Neural cell (in vitro differentiated cells): ENCODE measurements around the gene CHST6. TPM values are rescaled to one million over a fixed set of nuclear protein-coding genes. Genes with fewer than 3 reads are reported as not detected.

Experiments used
- H2AFZ ChIP-seq: fragments of 200-600, 300-800 bp; sonication (generic), shearing (Covaris generic); 2 replicates; pipeline ENCODE4 v1.6.0; 2014; ENCODE audit warnings: low read depth, mild to moderate bottlenecking, antibody characterized with exemption, low read length, moderate library complexity
- H3F3A ChIP-seq: fragments of 200-600 bp; shearing (Covaris generic); 2 replicates; pipeline ENCODE4 v1.6.1; 2016; ENCODE audit warnings: mild to moderate bottlenecking, moderate library complexity, mixed read lengths, antibody characterized with exemption, low read length; ENCODE audit not compliant: insufficient read depth, poor library complexity, severe bottlenecking
- H3K27ac ChIP-seq: fragments of 200-600, 300-800 bp; sonication (generic), shearing (Covaris generic); 2 replicates; pipeline ENCODE4 v1.5.1; 2014; ENCODE audit warnings: mild to moderate bottlenecking, low read length, moderate library complexity
- H3K27me3 ChIP-seq: fragments of 300-800, 200-600 bp; sonication (generic), shearing (Covaris generic); 2 replicates; pipeline ENCODE4 v1.6.0; 2014; ENCODE audit warnings: mild to moderate bottlenecking, low read depth, low read length, moderate library complexity; ENCODE audit not compliant: insufficient read depth
- H3K36me3 ChIP-seq: fragments of 300-800, 200-600 bp; sonication (generic), shearing (Covaris generic); 2 replicates; pipeline ENCODE4 v1.5.1; 2014; ENCODE audit warnings: mild to moderate bottlenecking, antibody characterized with exemption, low read length, moderate library complexity; ENCODE audit not compliant: insufficient read depth
- H3K4me2 ChIP-seq: fragments of 300-800, 200-600 bp; sonication (generic), shearing (Covaris generic); 2 replicates; pipeline ENCODE4 v1.6.0; 2014; ENCODE audit warnings: mild to moderate bottlenecking, low read length
- H3K4me3 ChIP-seq: fragments of 300-800, 200-600 bp; sonication (generic), shearing (Covaris generic); 2 replicates; pipeline ENCODE4 v1.5.1; 2014; ENCODE audit warnings: mild to moderate bottlenecking, low read length, moderate library complexity
- H3K79me2 ChIP-seq: fragments of 200-600 bp; shearing (Covaris generic); replicated peaks from 2 replicates; pipeline ENCODE4 v1.6.0; 2014; ENCODE audit warnings: mild to moderate bottlenecking, low read length, moderate library complexity; ENCODE audit not compliant: insufficient read depth
- H3K9ac ChIP-seq: fragments of 300-800, 200-600 bp; sonication (generic), shearing (Covaris generic); 2 replicates; pipeline ENCODE4 v1.6.1; 2016; ENCODE audit warnings: mild to moderate bottlenecking, low read length, mixed read lengths
- H3K9me2 ChIP-seq: fragments of 200-600 bp; shearing (Covaris generic); 2 replicates; pipeline ENCODE4 v1.6.1; 2016; ENCODE audit warnings: mild to moderate bottlenecking, low read length, mixed read lengths; ENCODE audit not compliant: insufficient read depth
- H3K9me3 ChIP-seq: fragments of 200-600, 300-800 bp; sonication (generic), shearing (Covaris generic); 2 replicates; pipeline ENCODE4 v1.6.1; 2016; ENCODE audit warnings: mild to moderate bottlenecking, mixed run types, low read length, moderate library complexity, mixed read lengths
- H4K20me1 ChIP-seq: fragments of 200-600 bp; shearing (Covaris generic); 2 replicates; pipeline ENCODE4 v1.6.1; 2016; ENCODE audit warnings: mild to moderate bottlenecking, mixed run types; ENCODE audit not compliant: insufficient read depth
- EP300 ChIP-seq: fragments of 450-650 bp; conservative IDR thresholded peaks from 2 replicates; pipeline ENCODE4 v1.6.1; 2014; ENCODE audit warnings: antibody characterized with exemption, mild to moderate bottlenecking, moderate library complexity; ENCODE audit not compliant: poor library complexity, severe bottlenecking
- EZH2 ChIP-seq: fragments of 200-600, 300-800 bp; shearing (Covaris generic), sonication (generic); IDR thresholded peaks from 2 replicates; pipeline ENCODE4 v1.6.1; 2014; ENCODE audit warnings: antibody characterized with exemption, low read length, borderline replicate concordance, mild to moderate bottlenecking; ENCODE audit not compliant: insufficient read depth, poor library complexity, severe bottlenecking
- MXI1 ChIP-seq: fragments of 450-650 bp; conservative IDR thresholded peaks from 2 replicates; pipeline ENCODE4 v1.6.1; 2014; ENCODE audit warnings: antibody characterized with exemption, mild to moderate bottlenecking; ENCODE audit not compliant: poor library complexity, severe bottlenecking
- POLR2AphosphoS5 ChIP-seq: IDR thresholded peaks from 2 replicates; pipeline ENCODE4 v1.6.1; 2012
- RAD21 ChIP-seq: fragments of 450-650 bp; conservative IDR thresholded peaks from 2 replicates; pipeline ENCODE4 v1.6.1; 2014; ENCODE audit warnings: antibody characterized with exemption, mild to moderate bottlenecking, moderate library complexity
- SMC3 ChIP-seq: fragments of 450-650 bp; conservative IDR thresholded peaks from 2 replicates; pipeline ENCODE4 v1.6.1; 2014; ENCODE audit warnings: antibody characterized with exemption, mild to moderate bottlenecking, moderate library complexity; ENCODE audit not compliant: poor library complexity
- TAF1 ChIP-seq: IDR thresholded peaks from 2 replicates; pipeline ENCODE4 v1.6.1; 2012; ENCODE audit warnings: low read depth
- polyA plus RNA-seq: library from polyadenylated mRNA; depleted of rRNA; stranded (reverse); fragments of >200 nt; gene quantifications from 2 replicates; pipeline ENCODE4 v1.2.3, GENCODE V29; 2014
- TF ChIP-seq, protein P1 (sequence below): fragments of 450-650 bp; IDR thresholded peaks from 2 replicates; pipeline ENCODE4 v1.5.1; 2014; ENCODE audit warnings: antibody characterized with exemption, mild to moderate bottlenecking, moderate library complexity; ENCODE audit not compliant: poor library complexity, severe bottlenecking
- TF ChIP-seq, protein P2 (sequence below): IDR thresholded peaks from 2 replicates; pipeline ENCODE4 v1.6.1; 2012; ENCODE audit warnings: borderline replicate concordance

CHST6 gene
- polyA plus RNA-seq, 1 donor from 2014 or later: 0.02 TPM

DNA sequence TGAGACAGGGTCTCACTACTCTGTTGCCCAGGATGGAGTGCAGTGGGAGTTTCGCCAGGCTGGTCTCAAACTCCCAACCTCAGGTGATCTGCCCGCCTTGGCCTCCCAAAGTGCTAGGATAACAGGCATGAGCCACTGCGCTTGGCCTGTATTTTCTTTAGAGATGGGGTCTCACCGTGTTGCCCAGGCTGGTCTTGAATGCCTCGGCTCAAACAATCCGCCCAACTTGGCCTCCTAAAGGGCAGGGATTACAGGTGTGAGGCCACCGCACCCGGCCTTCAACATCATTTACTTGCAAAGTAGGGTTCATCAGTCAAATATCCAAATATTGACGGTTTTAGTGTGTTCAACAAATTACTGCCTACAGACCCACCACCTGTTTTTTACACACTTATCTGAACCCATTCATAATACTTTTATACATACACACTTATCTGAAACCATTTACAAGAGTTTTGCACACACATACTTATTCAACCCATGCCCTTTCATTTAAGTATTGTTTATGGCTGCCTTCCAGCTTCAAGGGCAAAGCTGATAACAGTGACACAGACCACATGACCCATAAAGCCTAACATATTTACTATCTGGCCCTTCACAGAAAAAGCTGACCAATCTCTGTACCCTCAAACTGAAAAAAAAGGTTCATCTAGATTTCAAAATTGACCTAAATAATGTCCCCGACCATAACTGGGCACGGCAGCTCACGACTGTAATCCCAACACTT lies 42.6 kb downstream of the CHST6 start:
- H3F3A ChIP-seq: no peaks in the 10 kb centered on the region
- no peaks in the 10 kb centered on the region for H3K36me3 ChIP-seq
- no peaks in the 10 kb centered on the region for H3K9me2 ChIP-seq
- H3K4me2 ChIP-seq: no peak overlapping the region
- H3K4me3 ChIP-seq: no peak overlapping the region
- H4K20me1 ChIP-seq: no peaks in the 10 kb centered on the region
- peaks cover 17% of the 10 kb centered on the region for H3K79me2 ChIP-seq
- H3K27ac ChIP-seq: no peak overlapping the region
- TF ChIP-seq TAF1 (no peak), RAD21 (no peak), EZH2 (no peak), SMC3 (no peak)
- TF ChIP-seq, protein P1, sequence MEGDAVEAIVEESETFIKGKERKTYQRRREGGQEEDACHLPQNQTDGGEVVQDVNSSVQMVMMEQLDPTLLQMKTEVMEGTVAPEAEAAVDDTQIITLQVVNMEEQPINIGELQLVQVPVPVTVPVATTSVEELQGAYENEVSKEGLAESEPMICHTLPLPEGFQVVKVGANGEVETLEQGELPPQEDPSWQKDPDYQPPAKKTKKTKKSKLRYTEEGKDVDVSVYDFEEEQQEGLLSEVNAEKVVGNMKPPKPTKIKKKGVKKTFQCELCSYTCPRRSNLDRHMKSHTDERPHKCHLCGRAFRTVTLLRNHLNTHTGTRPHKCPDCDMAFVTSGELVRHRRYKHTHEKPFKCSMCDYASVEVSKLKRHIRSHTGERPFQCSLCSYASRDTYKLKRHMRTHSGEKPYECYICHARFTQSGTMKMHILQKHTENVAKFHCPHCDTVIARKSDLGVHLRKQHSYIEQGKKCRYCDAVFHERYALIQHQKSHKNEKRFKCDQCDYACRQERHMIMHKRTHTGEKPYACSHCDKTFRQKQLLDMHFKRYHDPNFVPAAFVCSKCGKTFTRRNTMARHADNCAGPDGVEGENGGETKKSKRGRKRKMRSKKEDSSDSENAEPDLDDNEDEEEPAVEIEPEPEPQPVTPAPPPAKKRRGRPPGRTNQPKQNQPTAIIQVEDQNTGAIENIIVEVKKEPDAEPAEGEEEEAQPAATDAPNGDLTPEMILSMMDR: no peak
- no peaks in the 10 kb centered on the region for H3K9me3 ChIP-seq
- no peaks in the 10 kb centered on the region for H3K27me3 ChIP-seq
- H3K9ac ChIP-seq: no peak overlapping the region
- H2AFZ ChIP-seq: no peak overlapping the region

DNA sequence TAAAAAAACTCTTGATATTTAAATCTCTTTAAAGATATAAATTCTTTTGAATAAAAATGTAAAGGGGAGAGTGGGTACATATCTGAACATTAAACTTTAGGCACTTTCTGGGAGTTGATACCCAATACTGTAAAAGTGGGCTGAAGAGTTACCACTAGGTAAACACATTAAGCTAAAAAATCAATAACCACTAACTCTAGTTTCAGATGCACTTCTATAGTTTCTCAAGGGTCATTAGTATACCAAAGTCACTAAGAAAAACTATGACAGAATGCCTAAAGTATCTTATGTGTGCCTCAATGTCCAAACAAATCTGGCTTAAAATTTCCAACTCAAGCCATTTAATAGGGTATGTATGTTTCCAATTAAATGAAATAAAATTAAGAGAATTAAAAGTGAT lies 48.8 kb downstream of the CHST6 start:
- H3K4me2 ChIP-seq: no peak overlapping the region
- no peaks in the 10 kb centered on the region for H3K36me3 ChIP-seq
- no peaks in the 10 kb centered on the region for H3F3A ChIP-seq
- no peak overlapping the region for H2AFZ ChIP-seq
- H3K4me3 ChIP-seq: no peak overlapping the region
- no peaks in the 10 kb centered on the region for H3K79me2 ChIP-seq
- TF ChIP-seq SMC3 (no peak), EP300 (no peak), MXI1 (no peak), RAD21 (no peak), POLR2AphosphoS5 (no peak), EZH2 (no peak), TAF1 (no peak)
- TF ChIP-seq, protein P2, sequence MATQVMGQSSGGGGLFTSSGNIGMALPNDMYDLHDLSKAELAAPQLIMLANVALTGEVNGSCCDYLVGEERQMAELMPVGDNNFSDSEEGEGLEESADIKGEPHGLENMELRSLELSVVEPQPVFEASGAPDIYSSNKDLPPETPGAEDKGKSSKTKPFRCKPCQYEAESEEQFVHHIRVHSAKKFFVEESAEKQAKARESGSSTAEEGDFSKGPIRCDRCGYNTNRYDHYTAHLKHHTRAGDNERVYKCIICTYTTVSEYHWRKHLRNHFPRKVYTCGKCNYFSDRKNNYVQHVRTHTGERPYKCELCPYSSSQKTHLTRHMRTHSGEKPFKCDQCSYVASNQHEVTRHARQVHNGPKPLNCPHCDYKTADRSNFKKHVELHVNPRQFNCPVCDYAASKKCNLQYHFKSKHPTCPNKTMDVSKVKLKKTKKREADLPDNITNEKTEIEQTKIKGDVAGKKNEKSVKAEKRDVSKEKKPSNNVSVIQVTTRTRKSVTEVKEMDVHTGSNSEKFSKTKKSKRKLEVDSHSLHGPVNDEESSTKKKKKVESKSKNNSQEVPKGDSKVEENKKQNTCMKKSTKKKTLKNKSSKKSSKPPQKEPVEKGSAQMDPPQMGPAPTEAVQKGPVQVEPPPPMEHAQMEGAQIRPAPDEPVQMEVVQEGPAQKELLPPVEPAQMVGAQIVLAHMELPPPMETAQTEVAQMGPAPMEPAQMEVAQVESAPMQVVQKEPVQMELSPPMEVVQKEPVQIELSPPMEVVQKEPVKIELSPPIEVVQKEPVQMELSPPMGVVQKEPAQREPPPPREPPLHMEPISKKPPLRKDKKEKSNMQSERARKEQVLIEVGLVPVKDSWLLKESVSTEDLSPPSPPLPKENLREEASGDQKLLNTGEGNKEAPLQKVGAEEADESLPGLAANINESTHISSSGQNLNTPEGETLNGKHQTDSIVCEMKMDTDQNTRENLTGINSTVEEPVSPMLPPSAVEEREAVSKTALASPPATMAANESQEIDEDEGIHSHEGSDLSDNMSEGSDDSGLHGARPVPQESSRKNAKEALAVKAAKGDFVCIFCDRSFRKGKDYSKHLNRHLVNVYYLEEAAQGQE: no peak
- TF ChIP-seq, protein P1: no peak
- no peaks in the 10 kb centered on the region for H3K9me3 ChIP-seq
- no peak overlapping the region for H3K9ac ChIP-seq
- H4K20me1 ChIP-seq: no peaks in the 10 kb centered on the region
- H3K27me3 ChIP-seq: no peaks in the 10 kb centered on the region
- H3K9me2 ChIP-seq: no peaks in the 10 kb centered on the region
- no peak overlapping the region for H3K27ac ChIP-seq
